Stimulated activated CD4-positive, alpha-beta T cell treated with anti-CD3 and anti-CD28 coated beads, Interleukin-4, amount 100 ng/mL, for 4 hours (primary cell): Measurements from ENCODE around the gene TOM1L2.
A peak's percentile ranks its signal among the peaks of the same experiment; 100 is the strongest.

ENCODE experiments used
- DNase-seq, 2 experiments: peaks; one replicate each; pipeline ENCODE4 v3.0.0-alpha.2; 2020

Gene TOM1L2

DNA sequence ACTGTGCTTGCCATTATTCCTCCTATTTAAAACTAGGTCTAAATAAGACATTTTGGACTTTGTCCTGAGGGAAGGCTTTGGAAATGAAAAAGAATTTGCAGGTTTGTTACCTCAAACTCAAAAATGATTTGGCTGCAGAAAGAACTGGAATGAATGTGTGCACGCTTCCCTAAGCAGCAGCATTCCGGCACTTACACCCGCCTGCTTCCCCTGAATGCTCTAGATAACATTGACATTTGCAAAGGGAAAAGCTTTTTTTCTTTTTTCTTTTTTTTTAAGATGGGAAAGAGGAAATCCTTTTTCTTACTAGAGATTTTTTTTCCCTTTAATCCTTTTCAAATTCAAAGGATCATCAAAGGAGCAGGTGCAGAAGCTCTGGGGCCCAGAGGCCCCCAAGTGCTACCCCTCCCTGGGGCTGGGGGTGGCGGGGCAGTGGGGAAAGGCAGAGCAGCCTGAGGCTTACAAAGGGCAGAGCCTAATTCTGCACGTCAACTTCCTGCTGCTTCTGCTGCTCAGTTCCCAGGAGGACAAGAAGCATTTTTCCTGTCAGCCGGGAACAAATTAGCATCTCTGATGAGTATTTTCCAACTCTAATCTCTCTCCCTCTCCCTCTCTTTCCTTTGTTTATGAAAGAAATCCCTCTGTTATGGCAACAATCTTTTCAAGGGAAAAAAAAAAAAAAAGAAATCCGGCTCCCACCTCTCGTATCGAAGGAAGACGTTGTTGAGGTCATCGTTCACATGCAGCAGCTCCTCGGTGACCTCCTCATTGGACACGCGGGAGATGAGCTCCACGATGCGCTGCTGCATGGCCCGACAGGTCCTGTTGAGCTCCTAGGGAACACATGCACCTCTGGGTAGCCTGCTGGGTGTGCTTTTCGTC lies 103.3 kb downstream of the TOM1L2 start:
- DNase-seq, result no peak

DNA sequence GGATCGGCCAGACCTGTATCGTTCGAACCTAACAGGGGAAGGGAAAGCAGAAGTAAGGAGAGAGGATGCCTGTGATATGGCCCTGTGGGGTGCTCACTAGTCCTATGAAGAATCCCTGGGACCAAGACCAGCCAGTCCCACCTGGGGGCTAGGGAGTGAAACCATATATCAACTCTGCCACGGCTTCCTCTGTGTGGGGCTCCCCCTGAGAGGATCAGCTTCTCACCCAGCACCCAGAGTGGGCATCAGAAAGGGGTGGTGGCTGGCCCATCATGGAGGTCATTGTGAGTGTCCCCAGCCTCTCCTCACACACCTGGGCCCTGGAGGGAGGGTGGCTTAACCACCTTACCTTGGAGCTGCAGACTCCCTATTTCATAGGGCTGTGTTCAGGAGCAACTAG lies 105.3 kb downstream of the TOM1L2 start:
- no peak for DNase-seq

DNA sequence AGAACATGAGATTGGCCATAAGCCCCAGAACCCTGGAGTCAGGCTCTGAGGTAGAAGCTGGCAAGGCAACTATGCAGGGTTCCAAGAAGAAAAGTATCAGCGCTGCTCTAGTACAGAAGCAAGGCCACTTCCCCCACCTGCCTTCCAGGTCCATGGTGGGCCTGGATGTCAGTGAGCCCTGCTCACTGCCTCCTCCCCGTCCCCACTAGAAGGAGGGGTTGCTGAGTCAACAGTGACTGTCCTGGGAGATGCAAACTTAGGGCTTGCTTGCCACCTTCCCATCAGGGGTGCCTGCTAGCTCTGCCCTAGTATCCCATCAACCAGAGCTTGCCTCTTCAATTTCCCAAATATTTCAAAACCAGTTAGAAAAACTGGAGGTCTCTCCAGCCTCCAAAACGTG lies 105.8 kb downstream of the TOM1L2 start:
- no peak for DNase-seq

DNA sequence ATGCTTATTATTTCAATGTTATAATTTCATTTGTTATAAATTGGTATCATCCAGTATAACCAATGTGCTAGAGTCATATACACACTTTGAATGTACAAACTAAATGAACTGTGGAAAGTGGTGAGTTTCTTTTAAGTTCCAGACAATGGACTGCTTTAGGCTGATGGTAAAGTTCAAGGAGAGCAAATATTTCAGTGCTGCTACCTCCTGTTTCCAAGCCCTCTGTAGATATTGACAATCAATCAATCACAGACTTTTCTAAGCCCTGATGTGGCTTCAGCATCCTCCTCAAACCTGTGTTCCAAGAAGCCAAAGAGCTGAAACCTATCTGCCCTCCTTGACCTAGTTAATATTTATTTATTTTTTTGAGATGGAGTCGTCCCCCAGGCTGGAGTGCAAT lies 107.2 kb downstream of the TOM1L2 start:
- DNase-seq, result no peak

DNA sequence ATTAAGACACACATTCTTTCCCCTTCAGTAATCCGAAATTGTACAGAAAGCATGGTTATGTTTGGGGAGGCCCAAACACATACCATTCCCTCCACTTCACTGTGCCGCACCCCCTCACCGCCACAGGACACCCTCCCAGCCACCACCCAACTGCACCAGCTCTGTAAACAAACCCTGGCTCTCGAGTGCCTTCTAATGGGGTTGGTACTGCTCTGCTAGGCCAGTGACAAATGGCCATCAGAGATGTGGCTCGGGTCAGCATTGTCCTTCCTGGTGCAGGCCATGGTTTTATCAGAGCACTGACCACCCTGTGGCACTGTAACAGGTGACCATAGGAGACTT lies 111.5 kb downstream of the TOM1L2 start:
- no peak for DNase-seq

DNA sequence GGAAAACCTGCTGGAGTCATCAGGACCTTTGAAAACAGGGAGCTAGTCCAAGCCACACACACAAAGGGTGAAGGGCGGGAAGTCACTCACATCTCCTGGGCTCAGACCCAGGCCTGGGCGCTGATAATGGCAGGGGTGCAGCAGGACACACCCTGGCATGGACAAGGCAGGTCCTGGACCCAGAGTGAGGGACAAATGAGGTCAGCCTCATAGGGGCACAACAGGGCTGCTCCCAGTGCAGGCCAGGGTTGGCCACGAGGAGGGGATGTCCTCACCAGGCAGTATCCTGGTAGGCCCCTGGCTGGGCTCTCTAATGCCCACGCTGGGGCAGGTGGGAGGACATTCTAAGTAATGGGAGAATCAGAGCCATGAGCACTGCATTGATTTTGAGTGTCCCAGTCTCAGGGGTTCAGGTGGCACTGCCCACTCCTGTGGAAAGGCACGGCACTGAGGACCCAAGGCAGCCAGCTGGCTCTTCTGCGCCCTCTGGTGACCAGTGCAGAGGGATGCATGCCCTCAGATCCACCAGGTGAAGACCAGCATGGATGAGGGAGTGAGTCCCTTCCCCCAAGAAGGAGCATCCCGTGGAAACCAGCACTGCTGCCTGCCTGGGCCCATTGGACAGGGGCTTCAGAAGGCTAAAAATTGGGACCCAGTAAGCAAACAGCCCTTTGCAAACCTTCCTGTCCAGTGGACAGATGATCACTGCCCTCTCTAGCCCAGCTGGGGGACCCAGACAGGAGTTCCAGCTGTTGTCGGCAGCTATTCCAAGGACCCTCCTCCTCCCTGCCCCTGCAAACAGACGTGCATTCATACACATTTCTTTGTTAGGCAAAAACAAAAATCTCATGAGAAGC lies 112.1 kb downstream of the TOM1L2 start:
- DNase-seq, result peak; percentile 60 to 67

DNA sequence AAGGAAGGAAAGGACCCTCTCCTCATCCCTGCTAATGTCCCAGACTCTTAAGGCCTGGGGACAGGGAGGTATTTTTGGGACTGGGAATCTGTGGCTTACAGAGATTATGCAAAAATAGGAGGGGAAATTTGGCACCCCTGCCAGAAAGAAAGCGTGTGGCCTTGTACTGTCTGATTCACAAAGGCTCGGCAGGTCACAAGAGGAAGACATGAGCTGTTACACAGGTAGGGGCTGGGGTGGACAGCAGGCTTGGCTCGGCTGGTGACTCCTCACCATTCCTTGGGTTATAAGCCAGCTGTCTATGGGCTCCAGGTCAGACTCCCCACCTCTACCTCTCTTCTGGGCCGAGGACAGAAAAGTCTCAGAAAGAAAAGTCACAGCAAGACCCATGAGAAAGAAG lies 114.7 kb downstream of the TOM1L2 start:
- DNase-seq, result no peak

DNA sequence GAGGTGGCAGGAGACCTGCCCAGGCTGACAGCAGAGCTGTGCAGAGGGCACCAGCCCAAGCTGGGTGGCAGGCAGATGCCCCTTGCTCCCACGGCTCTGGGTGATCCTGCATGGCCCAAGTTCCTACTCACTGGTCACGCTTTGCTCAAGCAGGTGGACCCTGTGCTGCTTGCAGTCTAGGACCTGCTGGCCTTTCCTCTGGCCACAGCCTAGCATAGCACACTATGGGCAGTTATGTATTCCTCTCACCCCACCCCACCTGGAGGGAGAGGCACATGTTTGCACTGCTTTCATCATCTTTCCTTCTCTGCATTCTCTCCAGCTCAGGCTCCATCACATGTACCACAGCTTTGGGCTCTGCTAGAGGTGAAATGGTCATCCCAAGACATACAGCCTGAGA lies 115.8 kb downstream of the TOM1L2 start:
- DNase-seq, result no peak

DNA sequence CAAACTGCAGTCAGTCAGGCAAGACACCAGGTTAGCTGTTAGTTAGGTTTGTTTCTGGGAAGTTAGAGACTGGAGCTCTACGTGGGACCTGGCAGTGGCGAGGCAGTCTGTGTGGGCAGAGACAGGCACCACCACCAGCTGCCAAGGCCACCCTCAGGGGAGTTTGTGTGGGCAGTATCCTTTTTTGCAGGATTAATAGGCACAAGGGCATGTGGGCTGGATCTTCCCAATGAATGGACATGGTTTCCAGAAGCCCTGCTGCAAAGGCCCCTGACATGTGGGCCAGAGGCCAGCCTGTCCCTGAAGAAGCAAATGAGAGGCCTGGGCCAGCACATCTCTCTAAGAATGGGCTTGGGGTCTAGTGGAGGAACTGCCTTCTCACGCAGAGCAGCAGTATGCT lies 116.2 kb downstream of the TOM1L2 start:
- no peak for DNase-seq

DNA sequence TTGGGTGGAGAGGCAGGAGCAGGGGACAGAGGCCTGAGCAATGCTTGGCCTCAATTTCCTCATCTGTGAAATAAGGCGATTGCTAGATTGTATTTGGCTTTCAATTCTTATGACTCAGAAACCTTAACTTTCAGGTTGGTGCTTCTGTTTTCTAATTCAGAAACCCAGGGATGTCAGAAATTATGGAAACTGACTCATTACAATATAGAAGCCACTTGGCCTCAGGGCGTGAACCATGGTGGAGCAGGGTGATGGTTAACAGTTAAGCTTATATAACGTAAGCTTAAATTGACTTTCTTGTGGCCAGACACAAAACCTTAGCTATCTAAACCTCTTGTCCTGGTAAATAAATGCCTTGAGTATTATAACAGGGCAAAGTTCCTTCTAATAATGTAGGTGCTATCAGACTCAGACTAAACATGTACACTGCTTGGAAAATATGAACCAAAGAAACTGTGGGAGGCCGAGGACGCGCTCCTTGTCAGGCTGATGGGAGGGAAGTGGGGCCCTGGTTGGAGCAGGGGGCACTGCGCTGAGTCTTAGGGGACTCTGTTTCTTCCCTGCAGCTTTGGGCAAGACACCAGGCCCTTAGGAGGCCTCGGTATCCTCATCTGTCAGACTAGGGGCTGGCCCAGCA lies 118.3 kb downstream of the TOM1L2 start:
- DNase-seq, result peak in 1 of 2 experiments; percentile 26

DNA sequence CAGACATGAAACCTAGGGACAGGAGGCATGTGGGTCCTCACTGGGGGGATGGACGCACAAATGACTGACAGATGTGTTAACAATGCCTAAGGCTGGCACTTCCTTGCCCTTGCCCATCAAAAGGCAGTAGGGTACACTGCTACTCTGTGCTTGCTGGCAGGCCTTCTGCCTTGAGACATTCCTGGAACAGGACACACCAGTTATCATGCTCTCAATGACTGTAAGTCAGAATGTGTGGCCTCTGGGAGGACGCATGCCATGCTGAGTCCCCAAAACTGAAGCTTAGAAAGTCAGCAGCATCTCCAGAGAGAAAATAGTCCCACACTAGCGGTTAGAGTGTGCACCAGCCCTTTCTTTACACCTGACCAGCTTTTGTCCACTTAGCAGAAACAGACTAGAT lies 119.3 kb downstream of the TOM1L2 start:
- DNase-seq, result no peak

DNA sequence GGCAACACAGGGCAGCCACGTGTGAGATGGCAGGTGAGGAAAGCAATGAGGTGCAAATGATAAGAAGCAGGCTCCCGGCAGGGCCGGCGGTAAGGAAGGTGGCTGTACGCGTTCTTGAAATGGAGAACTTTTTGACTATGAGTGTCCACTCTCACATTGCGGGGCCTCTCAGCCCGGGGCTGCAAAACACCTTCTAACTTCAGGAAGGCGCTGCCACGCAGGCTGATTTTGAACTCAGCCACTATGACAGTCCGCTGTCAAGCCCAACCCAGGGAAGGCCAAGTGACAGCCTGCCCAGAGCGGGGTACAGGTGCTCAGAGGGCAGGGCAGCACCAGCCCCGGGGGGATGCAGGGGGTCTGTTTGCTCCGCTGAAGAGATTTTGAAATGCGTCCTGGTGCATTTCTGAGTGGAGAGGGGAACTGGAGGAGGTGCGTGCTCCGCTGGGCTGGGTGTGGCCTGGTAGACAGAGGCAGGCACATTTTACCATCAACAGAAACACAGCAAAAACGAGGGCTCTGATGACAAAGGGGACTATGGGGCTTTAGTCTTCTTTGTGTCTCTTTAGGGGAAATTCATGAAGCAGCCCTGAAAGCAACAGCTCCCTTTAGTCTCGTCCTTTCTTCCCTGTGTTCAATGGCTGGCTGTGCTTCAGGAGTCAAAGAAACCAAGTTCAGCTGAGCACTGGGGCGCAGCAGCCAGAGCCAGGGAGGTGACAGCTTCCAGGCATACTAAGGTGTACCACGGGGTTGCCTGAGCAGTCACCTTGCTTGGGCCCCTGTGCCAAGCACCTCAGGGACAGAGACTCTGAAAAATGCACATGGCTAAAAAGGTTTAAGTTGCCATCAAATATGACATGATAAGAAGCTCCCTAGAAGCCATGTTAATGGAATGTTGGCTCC lies 120.8 kb downstream of the TOM1L2 start:
- no peak for DNase-seq

DNA sequence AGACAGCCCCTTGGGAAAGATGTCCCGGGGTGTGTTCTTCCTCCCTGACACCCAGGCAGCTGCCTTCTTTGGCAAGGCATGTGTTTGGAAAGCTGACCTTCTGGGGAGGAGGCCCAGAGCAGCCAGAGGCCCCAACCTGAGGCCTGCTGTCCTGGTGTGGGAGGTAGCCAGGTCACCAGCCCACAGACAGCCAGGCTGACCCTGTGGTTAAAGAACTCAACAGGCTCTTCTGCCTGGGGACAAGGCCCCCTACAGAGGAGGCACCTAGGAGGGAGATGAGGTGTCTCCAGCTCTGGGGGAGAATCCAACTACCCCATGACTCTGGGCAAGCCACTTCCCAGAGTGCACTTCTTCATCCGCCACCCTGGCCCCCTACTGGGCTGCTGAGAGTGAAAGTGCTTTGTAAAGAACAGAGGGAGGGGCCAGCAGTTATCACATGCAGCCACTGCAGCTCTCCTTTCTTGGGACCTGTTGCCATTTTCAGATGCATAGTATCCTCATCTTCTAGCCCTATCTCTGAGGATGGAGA lies 122.3 kb downstream of the TOM1L2 start:
- DNase-seq, result peak in 1 of 2 experiments; percentile 58

DNA sequence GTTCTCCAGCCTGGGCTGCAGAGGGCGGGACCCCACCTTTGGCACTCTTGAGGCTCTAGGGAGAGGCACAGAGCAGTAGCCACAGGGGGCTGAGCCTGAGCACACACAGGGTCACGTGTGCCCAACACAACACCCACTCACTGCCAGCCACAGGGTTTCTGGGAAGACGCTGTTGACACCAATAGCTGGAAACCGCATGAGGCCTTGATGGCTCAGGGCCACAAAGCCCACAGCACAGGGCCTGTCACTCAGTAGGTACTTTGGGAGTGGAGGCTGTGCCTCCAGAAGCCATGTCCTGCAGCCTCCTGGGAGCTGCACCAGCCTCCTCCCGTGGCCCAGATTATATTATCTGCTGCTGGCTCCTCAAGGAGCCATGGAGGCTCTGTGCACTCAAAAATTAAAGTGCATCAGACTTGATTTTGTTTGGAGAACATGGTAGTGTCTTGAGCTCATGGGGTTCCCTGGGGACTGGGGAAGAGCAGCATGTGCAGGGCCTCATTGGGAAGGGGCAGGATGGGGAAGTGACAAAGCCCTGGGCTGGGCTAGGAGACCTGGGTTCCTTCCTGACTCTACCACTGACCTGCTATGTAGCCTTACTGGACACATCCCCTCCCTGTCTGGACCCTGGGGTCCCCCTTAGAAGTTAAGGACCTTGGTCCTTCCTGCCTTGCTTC lies 122.9 kb downstream of the TOM1L2 start:
- peak; percentile 67 to 88 for DNase-seq

DNA sequence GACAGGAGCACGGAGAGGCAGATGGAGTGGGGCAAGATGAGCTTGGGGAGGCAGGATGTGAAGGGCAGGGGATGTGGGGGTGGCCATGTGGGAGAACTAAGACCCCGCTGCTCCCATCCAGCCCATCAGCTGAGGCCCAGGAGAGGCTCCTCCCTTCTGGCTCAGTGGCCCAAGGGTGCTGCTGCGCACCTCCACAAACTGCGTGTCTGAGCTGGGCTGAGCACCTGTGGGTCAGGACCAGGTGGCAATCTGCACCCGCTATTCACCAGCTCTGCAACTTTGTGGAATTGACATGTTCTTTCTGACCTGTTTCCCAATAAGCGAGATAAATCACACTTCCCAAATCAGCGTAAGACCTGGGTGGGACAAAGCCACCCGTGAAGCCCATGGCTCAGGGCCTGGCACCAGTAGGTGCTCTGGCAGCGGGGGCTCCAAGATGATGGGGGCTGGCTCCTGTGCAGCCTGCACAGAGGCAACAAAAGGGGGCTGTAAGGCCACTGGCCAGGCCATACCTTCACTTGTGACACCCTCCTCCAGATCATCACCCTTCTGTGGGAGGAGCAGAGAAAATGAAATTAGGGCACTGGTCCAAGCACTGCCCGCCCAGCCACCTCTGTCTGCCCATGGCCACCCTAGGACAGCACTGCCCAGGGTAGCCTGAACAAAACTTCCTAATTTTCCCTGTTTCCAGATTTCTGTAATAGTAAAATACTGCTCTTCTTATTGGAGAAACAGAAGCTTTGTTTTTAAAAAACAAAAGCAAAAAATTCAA lies 123.7 kb downstream of the TOM1L2 start:
- DNase-seq, result no peak

DNA sequence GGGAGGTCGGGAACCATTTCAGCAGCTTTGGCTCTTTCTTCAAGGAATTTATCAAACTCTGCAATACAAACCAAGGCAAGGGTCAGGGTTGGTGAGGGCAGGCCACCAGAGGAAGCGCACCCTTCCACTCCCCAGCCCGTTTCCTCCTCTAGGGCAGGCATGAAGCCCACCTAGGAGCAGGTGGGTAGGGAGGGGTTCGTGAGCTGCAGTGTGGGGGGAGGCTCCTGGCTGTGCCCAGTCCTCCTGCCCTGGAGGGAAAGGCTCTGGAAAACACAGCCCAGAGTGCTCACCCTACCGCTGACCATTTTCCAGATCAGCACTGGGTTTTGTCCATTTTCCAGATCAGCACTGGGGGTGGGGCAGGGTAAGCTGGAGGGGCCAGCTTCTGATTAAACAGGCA lies 124.5 kb downstream of the TOM1L2 start:
- no peak for DNase-seq

DNA sequence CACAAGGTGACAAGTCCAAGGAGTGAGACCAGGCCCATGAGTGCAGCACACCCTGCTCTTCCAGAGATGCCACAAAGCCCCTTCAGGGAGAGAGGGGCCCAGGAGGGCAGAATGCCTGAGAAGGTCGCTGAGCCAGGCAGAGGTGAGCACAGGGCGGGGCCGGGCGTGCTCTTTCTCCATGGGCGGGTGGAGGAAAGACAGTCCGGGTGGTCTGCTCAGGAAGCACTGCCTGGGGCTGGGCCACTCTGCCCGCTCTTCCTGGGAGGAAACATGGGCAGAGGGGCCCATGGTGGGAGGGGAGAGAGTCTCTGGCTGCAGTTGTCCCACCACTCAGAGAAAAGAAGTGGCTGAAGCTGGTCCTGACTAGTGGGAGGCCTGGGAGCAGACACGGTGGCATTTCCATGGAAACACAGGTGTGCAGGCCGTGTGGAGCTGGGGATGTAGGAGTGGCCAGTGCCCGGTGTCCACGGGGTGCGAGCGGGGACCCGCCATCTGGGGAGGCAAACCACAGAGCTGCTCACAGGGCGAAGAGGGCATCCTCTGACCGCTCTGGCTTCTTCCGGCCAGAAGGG lies 125.0 kb downstream of the TOM1L2 start:
- DNase-seq, result no peak

DNA sequence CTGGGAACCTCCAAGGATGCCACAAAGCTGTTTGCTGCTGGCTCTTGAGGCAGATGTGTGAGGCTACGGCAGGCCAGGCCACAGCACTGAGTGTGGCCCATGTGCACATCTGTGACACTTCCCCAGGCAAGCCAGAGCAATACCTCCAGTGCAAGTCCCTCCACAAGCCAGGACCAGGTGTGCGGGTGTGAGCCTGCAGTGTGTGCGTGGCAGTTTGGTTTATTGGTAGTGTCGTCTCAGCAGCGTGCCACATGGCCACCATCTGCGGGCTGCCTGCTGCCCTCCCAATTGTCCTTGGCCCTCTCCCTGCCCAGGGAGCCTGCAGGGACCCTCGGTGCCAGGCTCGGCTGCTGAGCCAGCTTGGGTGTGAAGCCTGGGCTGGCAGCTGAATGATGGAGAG lies 125.6 kb downstream of the TOM1L2 start:
- DNase-seq, result no peak

DNA sequence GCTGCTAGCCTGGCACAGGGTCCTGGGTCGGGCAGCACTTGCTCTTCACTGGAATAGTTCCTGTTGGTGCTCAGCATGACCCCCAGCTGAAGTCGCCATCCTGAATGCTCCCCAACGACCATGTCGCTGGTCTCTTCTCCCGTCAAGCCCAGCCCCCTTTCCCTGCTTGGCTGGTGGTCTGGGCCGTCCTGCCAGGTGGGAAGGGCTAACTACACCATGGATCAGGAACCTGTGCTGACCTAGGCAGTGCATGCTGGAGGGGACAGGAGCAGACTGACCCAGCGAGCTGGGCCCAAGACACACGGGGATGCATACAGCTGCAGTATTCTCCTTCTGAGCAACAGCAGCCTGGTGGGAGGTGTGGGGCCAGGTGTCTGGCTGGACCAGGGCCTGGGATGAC lies 126.2 kb downstream of the TOM1L2 start:
- DNase-seq, result no peak

DNA sequence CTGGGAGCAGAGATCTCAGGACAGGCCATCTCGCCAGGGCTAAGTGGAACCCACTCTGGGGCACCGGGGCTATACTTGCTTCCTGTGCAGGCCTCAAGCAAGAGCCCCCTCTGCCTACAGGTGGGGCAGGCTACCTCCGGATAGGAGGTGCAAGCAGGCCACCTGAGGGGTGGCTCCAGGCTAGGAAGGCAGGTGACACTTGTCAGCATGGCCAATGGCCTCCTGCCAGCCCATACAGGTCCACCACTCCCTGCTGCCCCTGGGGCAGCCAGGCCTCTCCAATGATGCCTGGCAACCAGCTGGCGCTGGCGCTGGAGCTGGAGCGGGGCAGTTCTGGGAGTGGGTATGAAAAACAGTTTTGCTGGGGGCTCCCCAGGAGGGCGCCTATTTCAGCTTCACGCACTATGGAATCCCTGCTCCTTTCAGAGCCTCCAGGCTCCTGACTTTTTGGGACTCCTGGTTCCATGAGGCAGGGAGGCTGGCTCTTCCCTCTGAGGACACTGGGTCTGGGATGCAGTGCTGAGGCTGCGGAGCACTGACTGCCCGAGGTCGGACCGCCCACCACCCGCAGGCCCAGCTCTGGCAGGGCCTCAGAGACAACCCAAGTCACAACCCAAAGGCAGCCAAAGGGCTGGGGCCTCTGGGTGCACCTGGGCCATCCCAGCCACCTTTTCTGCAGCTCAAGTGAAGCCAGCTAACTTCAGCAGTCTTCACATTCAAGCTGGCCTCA lies 127.0 kb downstream of the TOM1L2 start:
- DNase-seq, result no peak
